ENCODE results near the gene FMN1. TPM values are rescaled to one million over a fixed set of nuclear protein-coding genes. Genes with fewer than 3 reads are reported as not detected.

Gene FMN1
- total RNA-seq, 2 donors from 2014 or later: 13.7 to 17.1 TPM

DNA sequence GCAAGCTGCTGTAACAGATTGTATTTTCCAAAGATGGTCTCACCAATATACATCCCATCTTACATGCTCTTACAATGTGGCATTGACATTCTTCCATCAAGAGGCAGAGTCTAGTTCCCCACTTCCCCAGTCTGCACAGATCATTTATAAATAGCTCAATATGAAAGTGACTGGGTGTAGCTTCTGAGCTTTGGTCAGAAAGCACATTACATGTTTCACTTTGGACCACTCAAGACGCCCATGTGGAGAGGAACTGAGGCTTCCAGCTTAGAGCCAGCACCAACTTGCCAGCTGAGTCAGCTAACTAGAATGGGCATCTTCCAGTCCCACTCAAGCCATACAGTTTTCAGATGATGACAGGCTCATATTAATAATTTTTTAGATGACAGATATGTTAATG lies 431.2 kb downstream of the FMN1 start:
- ATAC-seq: no peak
- WGBS, 2 donors: 79 to 83% methylated on average over 1 of the region's 1 CpG

DNA sequence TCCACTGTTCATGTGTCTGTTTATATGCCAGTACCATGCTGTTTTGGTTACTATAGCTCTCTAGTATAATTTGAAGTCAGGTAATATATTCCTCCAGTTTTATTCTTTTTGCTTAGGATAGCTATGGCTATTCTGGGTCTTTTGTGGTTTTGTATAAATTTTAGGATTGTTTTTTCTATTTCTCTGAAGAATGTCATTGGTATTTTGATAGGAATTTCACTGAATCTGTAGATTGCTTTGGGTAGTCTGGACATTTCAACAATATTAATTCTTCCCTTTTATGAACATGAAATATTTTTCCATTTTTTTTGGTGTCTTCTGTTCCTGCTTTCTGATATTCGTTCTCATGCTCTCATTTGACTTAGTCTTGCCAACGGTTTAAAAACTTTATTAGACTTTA lies 437.1 kb downstream of the FMN1 start:
- DNase-seq: no peak
- no peak overlapping the region for H3K4me3 ChIP-seq
- no peaks in the 10 kb centered on the region for H3K4me1 ChIP-seq
- 59 to 60% methylated on average over 2 of the region's 2 CpGs for WGBS, 2 donors
- intact Hi-C loops (cut with DNase I): no loop called here
- H3K27me3 ChIP-seq: no peaks in the 10 kb centered on the region
- no peak overlapping the region for H3K27ac ChIP-seq
- TF ChIP-seq POLR2A (IDR thresholded peaks at IDR 0.05): no peak
- TF ChIP-seq, protein P1, sequence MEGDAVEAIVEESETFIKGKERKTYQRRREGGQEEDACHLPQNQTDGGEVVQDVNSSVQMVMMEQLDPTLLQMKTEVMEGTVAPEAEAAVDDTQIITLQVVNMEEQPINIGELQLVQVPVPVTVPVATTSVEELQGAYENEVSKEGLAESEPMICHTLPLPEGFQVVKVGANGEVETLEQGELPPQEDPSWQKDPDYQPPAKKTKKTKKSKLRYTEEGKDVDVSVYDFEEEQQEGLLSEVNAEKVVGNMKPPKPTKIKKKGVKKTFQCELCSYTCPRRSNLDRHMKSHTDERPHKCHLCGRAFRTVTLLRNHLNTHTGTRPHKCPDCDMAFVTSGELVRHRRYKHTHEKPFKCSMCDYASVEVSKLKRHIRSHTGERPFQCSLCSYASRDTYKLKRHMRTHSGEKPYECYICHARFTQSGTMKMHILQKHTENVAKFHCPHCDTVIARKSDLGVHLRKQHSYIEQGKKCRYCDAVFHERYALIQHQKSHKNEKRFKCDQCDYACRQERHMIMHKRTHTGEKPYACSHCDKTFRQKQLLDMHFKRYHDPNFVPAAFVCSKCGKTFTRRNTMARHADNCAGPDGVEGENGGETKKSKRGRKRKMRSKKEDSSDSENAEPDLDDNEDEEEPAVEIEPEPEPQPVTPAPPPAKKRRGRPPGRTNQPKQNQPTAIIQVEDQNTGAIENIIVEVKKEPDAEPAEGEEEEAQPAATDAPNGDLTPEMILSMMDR (IDR thresholded peaks at IDR 0.05): no peak
- no peaks in the 10 kb centered on the region for H3K36me3 ChIP-seq (replicated peaks in 1 of 2; ENCODE audit: insufficient read depth in 1 of 2, low read depth in 2 of 2)
- H3K9me3 ChIP-seq: no peaks in the 10 kb centered on the region
- ATAC-seq: no peak

More for the DNA sequence above, 431.2 kb downstream of the FMN1 start:
- Histone ChIP-seq H3K27ac (no peak overlapping the region), H3K9me3 (no peaks in the 10 kb centered on the region), H3K4me3 (no peak overlapping the region), H3K27me3 (no peaks in the 10 kb centered on the region), H3K4me1 (no peaks in the 10 kb centered on the region), H3K36me3 (replicated peaks in 1 of 2; ENCODE audit: insufficient read depth in 1 of 2, low read depth in 2 of 2) (no peaks in the 10 kb centered on the region)
- TF ChIP-seq, protein P1 (IDR thresholded peaks at IDR 0.05): no peak
- TF ChIP-seq POLR2A (IDR thresholded peaks at IDR 0.05): no peak
- intact Hi-C loops (cut with DNase I): no loop called here
- no peak for DNase-seq

DNA sequence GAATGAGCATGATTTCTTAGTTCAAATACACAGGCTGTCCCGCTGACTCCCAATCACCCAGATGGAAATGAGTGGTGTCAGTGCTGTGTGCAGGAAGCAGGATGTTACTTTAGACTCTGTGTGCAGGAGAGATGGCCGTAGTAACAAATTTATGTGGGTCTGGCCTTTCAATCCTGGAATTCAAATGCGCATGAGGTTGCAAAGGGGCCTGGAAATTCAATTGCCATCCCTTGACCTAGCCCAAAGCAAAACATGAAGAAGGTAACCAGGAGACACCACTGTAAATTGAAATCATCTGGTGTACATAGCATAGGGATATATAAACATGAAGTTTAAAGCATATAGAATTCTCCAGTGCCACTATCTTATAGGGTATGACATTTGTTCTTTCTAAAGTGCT lies 443.5 kb downstream of the FMN1 start:
- no peak overlapping the region for H3K4me3 ChIP-seq
- 57 to 58% methylated on average over 3 of the region's 3 CpGs for WGBS, 2 donors
- H3K9me3 ChIP-seq: no peaks in the 10 kb centered on the region
- no peaks in the 10 kb centered on the region for H3K27me3 ChIP-seq
- no peak overlapping the region for H3K27ac ChIP-seq
- ATAC-seq: no peak
- intact Hi-C loops (cut with DNase I): no loop called here
- H3K4me1 ChIP-seq: no peaks in the 10 kb centered on the region
- H3K36me3 ChIP-seq (replicated peaks in 1 of 2; ENCODE audit: insufficient read depth in 1 of 2, low read depth in 2 of 2): no peaks in the 10 kb centered on the region
- no peak for TF ChIP-seq POLR2A (IDR thresholded peaks at IDR 0.05)
- TF ChIP-seq, protein P1 (IDR thresholded peaks at IDR 0.05): no peak
- DNase-seq: no peak

DNA sequence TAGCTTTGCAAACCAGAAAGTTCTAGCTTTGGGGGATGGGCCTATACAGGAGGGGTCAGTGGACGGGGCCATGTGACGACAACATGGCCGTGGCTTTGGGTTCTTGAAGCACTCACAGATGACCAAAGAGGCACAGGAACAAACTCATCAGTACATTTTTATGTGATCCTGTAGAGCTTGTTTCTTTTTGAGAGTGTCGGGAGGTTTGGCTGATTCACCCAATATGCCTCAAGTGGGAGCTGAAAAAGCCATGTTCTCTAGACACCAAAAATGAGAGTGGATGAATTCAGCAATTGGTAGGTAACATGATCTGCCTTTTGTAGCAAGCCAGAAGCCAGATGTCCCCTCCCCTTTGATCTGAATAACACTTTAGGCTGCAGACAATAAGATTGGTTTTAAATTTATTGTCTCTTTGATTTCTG lies 446.6 kb downstream of the FMN1 start:
- DNase-seq: no peak
- no peaks in the 10 kb centered on the region for H3K4me1 ChIP-seq
- intact Hi-C loops (cut with DNase I): no loop called here
- WGBS, 2 donors: 90 to 91% methylated on average over 4 of the region's 4 CpGs
- no peak for TF ChIP-seq POLR2A (IDR thresholded peaks at IDR 0.05)
- TF ChIP-seq, protein P1 (IDR thresholded peaks at IDR 0.05): no peak
- H3K4me3 ChIP-seq: no peak overlapping the region
- H3K36me3 ChIP-seq (replicated peaks in 1 of 2; ENCODE audit: insufficient read depth in 1 of 2, low read depth in 2 of 2): no peaks in the 10 kb centered on the region
- ATAC-seq: no peak
- no peaks in the 10 kb centered on the region for H3K27me3 ChIP-seq
- no peaks in the 10 kb centered on the region for H3K9me3 ChIP-seq
- no peak overlapping the region for H3K27ac ChIP-seq

DNA sequence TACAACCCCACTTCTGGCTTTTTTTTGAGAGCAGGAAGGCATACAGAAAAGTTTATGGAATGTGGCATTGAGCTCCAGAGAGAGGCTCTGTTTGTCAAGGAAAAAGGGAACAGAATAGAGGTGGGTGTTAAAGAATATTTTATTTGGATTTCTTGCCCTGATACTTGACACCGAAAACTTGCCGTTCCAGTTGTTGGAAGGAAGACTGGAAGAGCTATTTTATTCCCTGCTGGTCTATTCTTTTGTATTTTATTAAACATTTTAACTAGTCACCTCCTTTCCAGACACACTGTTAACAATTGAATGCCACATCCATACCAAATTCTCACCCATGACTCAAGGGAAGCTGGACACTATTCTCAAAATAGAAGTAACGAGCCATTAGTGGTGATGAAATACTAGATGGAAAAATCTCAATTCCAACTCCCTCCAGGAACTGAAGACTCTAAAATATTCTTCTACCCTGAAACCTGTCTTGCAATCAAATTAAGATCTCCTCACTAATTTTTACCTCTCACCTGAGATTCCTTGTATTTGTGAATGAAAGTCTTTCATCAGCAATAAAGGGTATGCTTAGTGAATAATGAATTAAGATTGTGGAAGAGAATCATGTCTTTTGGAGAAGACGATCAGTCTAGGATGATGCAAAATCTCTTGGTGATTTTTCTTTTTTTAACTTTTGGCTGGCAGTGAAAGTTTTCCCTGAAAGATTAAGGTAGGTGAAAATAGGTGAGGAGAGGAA lies 448.2 kb downstream of the FMN1 start:
- TF ChIP-seq, protein P1 (IDR thresholded peaks at IDR 0.05): no peak
- no peak for TF ChIP-seq POLR2A (IDR thresholded peaks at IDR 0.05)
- Histone ChIP-seq H3K4me1 (no peaks in the 10 kb centered on the region), H3K36me3 (replicated peaks in 1 of 2; ENCODE audit: insufficient read depth in 1 of 2, low read depth in 2 of 2) (no peaks in the 10 kb centered on the region), H3K27me3 (no peaks in the 10 kb centered on the region), H3K9me3 (no peaks in the 10 kb centered on the region), H3K4me3 (no peak overlapping the region), H3K27ac (no peak overlapping the region)
- ATAC-seq: no peak
- DNase-seq: no peak
- intact Hi-C loops (cut with DNase I): no loop called here
- WGBS, 2 donors: 82 to 91% methylated on average over 4 of the region's 4 CpGs

Data from body of pancreas (tissue), 4 donors.